Spleen (tissue), 7 donors: ENCODE results near the gene KLK14.

ENCODE experiments used
- CTCF ChIP-seq, 11 experiments: fragments of 200-600 bp in 7 of 11; fragments of 450-650 bp in 4 of 11; sonication (generic) in 4 of 11; IDR thresholded peaks in 8 of 11; conservative IDR thresholded peaks in 3 of 11; 1 replicate in 7 of 11; 2 replicates in 4 of 11; pipeline versions ENCODE4 v1.4.0 to v1.8.0; 2016 to 2021; ENCODE audit warnings: antibody characterized with exemption in 11 of 11, inconsistent platforms in 4 of 11, mild to moderate bottlenecking in 1 of 11
- POLR2A ChIP-seq, 3 donors: fragments of 450-650 bp; IDR thresholded peaks; one replicate each; pipeline ENCODE4 v1.5.1; 2017; ENCODE audit warnings: antibody characterized with exemption in 3 of 3, mild to moderate bottlenecking in 1 of 3
- POLR2AphosphoS5 ChIP-seq, 3 donors: sonication (generic); formaldehyde crosslinking; IDR thresholded peaks; one replicate each; pipeline ENCODE4 v1.5.1; 2017; ENCODE audit warnings: antibody characterized with exemption in 3 of 3
- donor health status: DM: no; HTN: no; CAD: no; lungs with moderate emphysema.
- donor health status: DM: no; HTN: no; CAD: no.
- donor health status: DM: no; HTN: no; CAD: no.

- TF ChIP-seq CTCF (IDR thresholded peaks at IDR 0.05 in 8 of 11, conservative IDR thresholded peaks at IDR 0.05 in 3 of 11) (no peak), POLR2A (IDR thresholded peaks at IDR 0.05) (no peak), POLR2AphosphoS5 (IDR thresholded peaks at IDR 0.05) (no peak)
Measured at GRCh38 chr19:51079481-51080110, 3.1 kb downstream of the KLK14 start.
